ENCODE data around the gene OR6K2. TPM values are rescaled to one million over a fixed set of nuclear protein-coding genes. Genes with fewer than 3 reads are reported as not detected.

OR6K2 gene
- total RNA-seq = not detected
- long read RNA-seq = 0 reads

GRCh38 chr1:158700552-158700951 is at the start of gene OR6K2:
Gene OR6K2, minus strand, starts transcription at chr1:158700652. Its CDS starts 0 bp downstream, at chr1:158700652.
- ATAC-seq (no peak), DNase-seq (no peak)
- Histone ChIP-seq H3K36me3 (no peaks in the 10 kb centered on the region), H3K4me1 (no peaks in the 10 kb centered on the region), H3K27ac (no peak within 1 kb of the TSS), H3K4me3 (no peak within 1 kb of the TSS), H3K27me3 (ENCODE audit: low read depth) (no peaks in the 10 kb centered on the region), H3K9me3 (no peaks in the 10 kb centered on the region)
- intact Hi-C loops (cut with DNase I) = no loop called here
- TF ChIP-seq CTCF (IDR thresholded peaks at IDR 0.05) = no peak

GRCh38 chr1:158735848-158736247 is 35.4 kb upstream of the OR6K2 start:
- Histone ChIP-seq H3K4me3 (no peak overlapping the region), H3K4me1 (no peaks in the 10 kb centered on the region), H3K9me3 (no peaks in the 10 kb centered on the region), H3K36me3 (no peaks in the 10 kb centered on the region), H3K27me3 (ENCODE audit: low read depth) (no peaks in the 10 kb centered on the region), H3K27ac (no peak overlapping the region)
- TF ChIP-seq CTCF (IDR thresholded peaks at IDR 0.05) = no peak
- DNase-seq (no peak), ATAC-seq (peak in 1 of 2 donors; percentile 49)
- intact Hi-C loops (cut with DNase I) = no loop called here

GRCh38 chr1:158732524-158732923 is 32.1 kb upstream of the OR6K2 start:
- intact Hi-C loops (cut with DNase I) = no loop called here

GRCh38 chr1:158731707-158732106 is 31.3 kb upstream of the OR6K2 start:
- H3K27me3 ChIP-seq (ENCODE audit: low read depth) = no peaks in the 10 kb centered on the region
- ATAC-seq (no peak), DNase-seq (no peak)
- no peak overlapping the region for H3K4me3 ChIP-seq
- H3K27ac ChIP-seq = no peak overlapping the region
- H3K4me1 ChIP-seq = no peaks in the 10 kb centered on the region
- no peak for TF ChIP-seq CTCF (IDR thresholded peaks at IDR 0.05)
- no peaks in the 10 kb centered on the region for H3K36me3 ChIP-seq
- intact Hi-C loops (cut with DNase I) = no loop called here
- no peaks in the 10 kb centered on the region for H3K9me3 ChIP-seq

More at GRCh38 chr1:158732524-158732923, 32.1 kb upstream of the OR6K2 start:
- H3K27ac ChIP-seq = no peak overlapping the region
- no peak for TF ChIP-seq CTCF (IDR thresholded peaks at IDR 0.05)
- ATAC-seq (no peak), DNase-seq (no peak)
- no peaks in the 10 kb centered on the region for H3K4me1 ChIP-seq
- H3K4me3 ChIP-seq = no peak overlapping the region
- no peaks in the 10 kb centered on the region for H3K36me3 ChIP-seq
- H3K27me3 ChIP-seq (ENCODE audit: low read depth) = no peaks in the 10 kb centered on the region
- no peaks in the 10 kb centered on the region for H3K9me3 ChIP-seq

GRCh38 chr1:158730453-158730852 is 30.0 kb upstream of the OR6K2 start:
- intact Hi-C loops (cut with DNase I) = no loop called here
- Histone ChIP-seq H3K4me3 (no peak overlapping the region), H3K4me1 (no peaks in the 10 kb centered on the region), H3K27me3 (ENCODE audit: low read depth) (no peaks in the 10 kb centered on the region), H3K27ac (no peak overlapping the region), H3K9me3 (no peaks in the 10 kb centered on the region), H3K36me3 (no peaks in the 10 kb centered on the region)
- no peak for TF ChIP-seq CTCF (IDR thresholded peaks at IDR 0.05)
- no peak for ATAC-seq
- no peak for DNase-seq

Data from lower lobe of right lung (tissue), 2 donors.